Osteoblast (primary cell): ENCODE results near the gene PHOSPHO2. TPM values are rescaled to one million over a fixed set of nuclear protein-coding genes. Genes with fewer than 3 reads are reported as not detected.

Experiments used
- DNase-seq: peaks from one replicate; pipeline ENCODE4 v3.0.0; 2011; ENCODE audit warnings: low spot score, mixed read lengths; ENCODE audit not compliant: insufficient read length; ENCODE audit errors: missing footprints
- H2AFZ ChIP-seq: 2 replicates; pipeline ENCODE4 v1.6.0; 2011; ENCODE audit warnings: mild to moderate bottlenecking, low read length
- H3K27ac ChIP-seq: 2 replicates; pipeline ENCODE4 v1.5.1; 2011; ENCODE audit warnings: mild to moderate bottlenecking, low read depth, low read length, moderate library complexity
- H3K27me3 ChIP-seq: 2 replicates; pipeline ENCODE4 v1.6.0; 2012; ENCODE audit warnings: mild to moderate bottlenecking, control low read depth, inconsistent platforms, low read length, moderate library complexity; ENCODE audit not compliant: insufficient read depth
- H3K36me3 ChIP-seq: 2 replicates; pipeline ENCODE4 v1.5.1; 2011; ENCODE audit warnings: mild to moderate bottlenecking, low read length, control low read depth, moderate library complexity; ENCODE audit not compliant: insufficient read depth
- H3K4me1 ChIP-seq: 2 replicates; pipeline ENCODE4 v1.5.1; 2011; ENCODE audit warnings: mild to moderate bottlenecking, low read length, control low read depth, moderate library complexity; ENCODE audit not compliant: insufficient read depth
- H3K4me2 ChIP-seq: 2 replicates; pipeline ENCODE4 v1.6.0; 2011; ENCODE audit warnings: mild to moderate bottlenecking, low read length; ENCODE audit not compliant: insufficient read depth
- H3K4me3 ChIP-seq: fragments of 200-600 bp; sonication (generic); 3 replicates; pipeline ENCODE4 v1.5.1; 2012; ENCODE audit warnings: mild to moderate bottlenecking, low read length, inconsistent platforms; ENCODE audit not compliant: insufficient read depth
- H3K79me2 ChIP-seq: 2 replicates; pipeline ENCODE4 v1.6.0; 2012; ENCODE audit warnings: mild to moderate bottlenecking, low read length, control low read depth, inconsistent platforms; ENCODE audit not compliant: insufficient read depth
- H3K9me3 ChIP-seq: 2 replicates; pipeline ENCODE4 v1.5.1; 2011; ENCODE audit warnings: low read depth, low read length, control low read depth
- H4K20me1 ChIP-seq: 2 replicates; pipeline ENCODE4 v1.6.0; 2012; ENCODE audit warnings: mild to moderate bottlenecking, low read length, control low read depth; ENCODE audit not compliant: insufficient read depth
- total RNA-seq: library from RNA; depleted of rRNA; stranded (reverse); fragments of >200 nt; gene quantifications from 2 replicates; pipeline ENCODE4 v1.2.3, GENCODE V29; 2012
- TF ChIP-seq, protein P1 (sequence below): IDR thresholded peaks from 2 replicates; pipeline ENCODE4 v1.5.1; 2011; ENCODE audit warnings: mild to moderate bottlenecking, low read depth, low read length, moderate library complexity; ENCODE audit errors: extremely low read depth

The PHOSPHO2 gene
- total RNA-seq, 1 donor: 3.6 TPM

DNA sequence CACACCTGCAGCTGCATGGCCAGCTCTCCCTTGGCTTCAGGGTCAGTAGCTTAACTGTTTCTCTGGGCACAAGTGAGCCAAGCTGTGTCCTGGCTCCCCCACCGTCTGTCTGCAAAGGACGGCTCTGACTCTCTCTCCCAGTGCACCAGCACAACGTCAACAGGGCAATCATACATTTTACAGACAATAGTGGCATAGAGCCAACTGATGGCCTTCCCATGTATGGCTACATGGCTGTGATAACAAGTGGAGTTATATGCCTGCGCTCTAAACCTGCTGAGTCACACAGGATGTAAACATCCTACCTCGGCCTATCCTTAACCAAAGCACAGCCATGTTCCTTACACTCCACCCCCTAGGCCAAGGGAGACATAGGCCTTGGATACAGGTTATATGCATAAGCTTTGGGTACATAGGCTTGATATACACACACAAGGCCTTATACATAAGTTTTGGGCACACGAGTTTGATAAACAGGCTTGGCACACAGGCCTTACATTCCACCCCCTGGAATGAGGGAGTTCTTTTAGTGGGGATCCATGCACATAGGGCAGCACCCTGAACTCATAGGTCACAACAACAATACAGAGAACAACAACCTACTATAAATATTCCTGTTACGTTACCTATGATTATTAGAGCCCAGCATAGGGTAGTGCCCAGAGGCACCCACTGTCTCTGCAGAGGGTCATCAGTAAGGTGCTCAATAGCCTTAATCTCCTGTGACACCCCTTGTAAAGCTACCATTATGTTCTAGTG, 17.7 kb downstream of the PHOSPHO2 start:
- no peak overlapping the region for H3K27ac ChIP-seq
- TF ChIP-seq, protein P1, sequence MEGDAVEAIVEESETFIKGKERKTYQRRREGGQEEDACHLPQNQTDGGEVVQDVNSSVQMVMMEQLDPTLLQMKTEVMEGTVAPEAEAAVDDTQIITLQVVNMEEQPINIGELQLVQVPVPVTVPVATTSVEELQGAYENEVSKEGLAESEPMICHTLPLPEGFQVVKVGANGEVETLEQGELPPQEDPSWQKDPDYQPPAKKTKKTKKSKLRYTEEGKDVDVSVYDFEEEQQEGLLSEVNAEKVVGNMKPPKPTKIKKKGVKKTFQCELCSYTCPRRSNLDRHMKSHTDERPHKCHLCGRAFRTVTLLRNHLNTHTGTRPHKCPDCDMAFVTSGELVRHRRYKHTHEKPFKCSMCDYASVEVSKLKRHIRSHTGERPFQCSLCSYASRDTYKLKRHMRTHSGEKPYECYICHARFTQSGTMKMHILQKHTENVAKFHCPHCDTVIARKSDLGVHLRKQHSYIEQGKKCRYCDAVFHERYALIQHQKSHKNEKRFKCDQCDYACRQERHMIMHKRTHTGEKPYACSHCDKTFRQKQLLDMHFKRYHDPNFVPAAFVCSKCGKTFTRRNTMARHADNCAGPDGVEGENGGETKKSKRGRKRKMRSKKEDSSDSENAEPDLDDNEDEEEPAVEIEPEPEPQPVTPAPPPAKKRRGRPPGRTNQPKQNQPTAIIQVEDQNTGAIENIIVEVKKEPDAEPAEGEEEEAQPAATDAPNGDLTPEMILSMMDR: no peak

DNA sequence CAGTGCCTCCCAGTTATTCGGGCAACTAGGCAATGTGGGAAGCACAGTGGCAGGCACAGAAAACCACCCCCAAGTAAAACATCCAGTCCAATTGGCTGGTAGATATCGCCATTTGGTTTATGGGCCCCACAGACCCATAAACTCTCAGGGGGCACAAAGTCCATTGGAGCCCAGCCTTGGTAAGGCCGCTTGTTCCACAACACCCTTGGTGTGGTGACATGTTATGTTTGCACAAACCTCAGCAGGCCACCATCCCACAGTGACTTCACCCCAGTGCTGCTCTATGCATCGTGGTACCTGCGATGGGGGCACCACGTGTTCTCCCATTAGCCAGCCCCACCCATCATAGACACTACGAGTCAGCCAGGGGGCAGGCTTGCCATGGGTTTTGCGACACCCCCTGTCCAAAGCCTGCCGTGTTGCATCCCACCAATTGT, 18.5 kb downstream of the PHOSPHO2 start:
- no peaks in the 10 kb centered on the region for H4K20me1 ChIP-seq
- no peaks in the 10 kb centered on the region for H3K27me3 ChIP-seq
- H3K27ac ChIP-seq: no peak overlapping the region
- H3K36me3 ChIP-seq: no peaks in the 10 kb centered on the region
- no peak overlapping the region for H3K4me2 ChIP-seq
- H2AFZ ChIP-seq: no peak overlapping the region
- DNase-seq: no peak
- no peaks in the 10 kb centered on the region for H3K79me2 ChIP-seq
- H3K4me3 ChIP-seq: no peak overlapping the region
- H3K4me1 ChIP-seq: peaks cover 17% of the 10 kb centered on the region
- TF ChIP-seq, protein P1: no peak
- no peaks in the 10 kb centered on the region for H3K9me3 ChIP-seq

More for the DNA sequence above, 17.7 kb downstream of the PHOSPHO2 start:
- no peak overlapping the region for H3K4me2 ChIP-seq
- H3K36me3 ChIP-seq: no peaks in the 10 kb centered on the region
- no peaks in the 10 kb centered on the region for H3K9me3 ChIP-seq
- no peak for DNase-seq
- H3K4me3 ChIP-seq: no peak overlapping the region
- H3K79me2 ChIP-seq: no peaks in the 10 kb centered on the region
- no peaks in the 10 kb centered on the region for H4K20me1 ChIP-seq
- H3K4me1 ChIP-seq: peaks cover 17% of the 10 kb centered on the region
- H3K27me3 ChIP-seq: no peaks in the 10 kb centered on the region
- no peak overlapping the region for H2AFZ ChIP-seq

DNA sequence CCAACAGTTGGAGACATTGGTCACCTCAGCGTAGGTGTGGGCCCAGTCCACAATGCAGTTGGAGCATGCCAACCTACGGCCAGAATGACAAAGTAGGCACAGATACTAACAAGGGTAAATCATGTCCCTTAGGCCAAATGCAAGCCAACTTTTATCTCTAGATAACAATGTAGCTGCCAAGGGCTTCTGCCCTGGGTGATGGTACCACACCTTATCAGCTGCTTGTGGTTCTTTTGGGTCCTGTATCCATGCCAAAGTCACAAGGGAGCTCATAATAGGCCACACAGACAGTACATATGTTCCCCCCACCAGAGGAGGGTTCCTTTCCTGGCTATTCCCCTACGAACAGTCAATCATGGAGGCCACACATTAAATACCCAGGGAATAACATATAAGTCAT, 19.1 kb downstream of the PHOSPHO2 start:
- no peaks in the 10 kb centered on the region for H3K36me3 ChIP-seq
- no peaks in the 10 kb centered on the region for H4K20me1 ChIP-seq
- H3K27ac ChIP-seq: no peak overlapping the region
- TF ChIP-seq, protein P1: no peak
- no peak overlapping the region for H3K4me3 ChIP-seq
- no peak for DNase-seq
- peaks cover 17% of the 10 kb centered on the region for H3K4me1 ChIP-seq
- H3K79me2 ChIP-seq: no peaks in the 10 kb centered on the region
- no peak overlapping the region for H2AFZ ChIP-seq
- H3K9me3 ChIP-seq: no peaks in the 10 kb centered on the region
- H3K4me2 ChIP-seq: no peak overlapping the region
- no peaks in the 10 kb centered on the region for H3K27me3 ChIP-seq

DNA sequence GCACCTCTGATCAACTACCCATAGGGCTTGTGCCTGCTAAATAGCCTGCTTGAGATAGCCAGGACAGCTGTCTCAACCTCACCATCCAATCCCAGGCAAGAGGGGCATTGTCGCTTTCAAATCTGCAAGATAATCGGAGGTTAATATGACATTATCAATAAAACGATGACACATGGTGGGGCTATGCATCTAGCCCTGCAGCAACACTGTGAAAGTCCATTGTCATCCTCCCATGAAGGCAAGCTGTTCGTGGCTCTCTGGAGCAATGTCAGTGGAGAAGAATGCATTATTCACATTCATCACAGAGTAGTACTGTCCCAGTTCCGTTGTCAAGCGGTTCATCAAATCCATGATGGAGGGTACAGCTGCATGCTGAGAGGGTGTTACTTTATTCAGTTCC, 20.4 kb downstream of the PHOSPHO2 start:
- no peaks in the 10 kb centered on the region for H3K36me3 ChIP-seq
- no peak for DNase-seq

More for the DNA sequence above, 20.4 kb downstream of the PHOSPHO2 start:
- Histone ChIP-seq H3K4me2 (peak overlapping the region; percentile 77), H3K4me3 (no peak overlapping the region), H2AFZ (no peak overlapping the region), H3K79me2 (no peaks in the 10 kb centered on the region), H4K20me1 (no peaks in the 10 kb centered on the region), H3K4me1 (peaks cover 17% of the 10 kb centered on the region), H3K9me3 (no peaks in the 10 kb centered on the region), H3K27ac (no peak overlapping the region), H3K27me3 (no peaks in the 10 kb centered on the region)
- TF ChIP-seq, protein P1: no peak
